Endodermal cell (in vitro differentiated cells): ENCODE measurements around the gene SNCAIP. TPM values are rescaled to one million over a fixed set of nuclear protein-coding genes. Genes with fewer than 3 reads are reported as not detected.

ENCODE experiments used
- DNase-seq: peaks from one replicate; pipeline ENCODE4 v3.0.0-alpha.2; 2017
- H3K27ac ChIP-seq: 2 replicates; pipeline ENCODE4 v1.5.1; 2013; ENCODE audit warnings: mild to moderate bottlenecking, low read depth, low read length, moderate library complexity
- H3K27me3 ChIP-seq: 2 replicates; pipeline ENCODE4 v1.6.1; 2013; ENCODE audit warnings: mild to moderate bottlenecking, low read length, moderate library complexity; ENCODE audit not compliant: insufficient read depth, control insufficient read depth, poor library complexity, severe bottlenecking
- H3K36me3 ChIP-seq: 2 replicates; pipeline ENCODE4 v1.7.0; 2013; ENCODE audit warnings: mild to moderate bottlenecking, low read length, moderate library complexity; ENCODE audit not compliant: control insufficient read depth, insufficient read depth
- H3K4me1 ChIP-seq: one replicate; pipeline ENCODE4 v1.7.0; 2013; ENCODE audit warnings: low read length; ENCODE audit not compliant: control insufficient read depth, insufficient read depth
- H3K4me3 ChIP-seq: 2 replicates; pipeline ENCODE4 v1.5.1; 2013; ENCODE audit warnings: mild to moderate bottlenecking, low read length, moderate library complexity
- H3K9ac ChIP-seq: 2 replicates; pipeline ENCODE4 v1.6.1; 2013; ENCODE audit warnings: mild to moderate bottlenecking, low read length, moderate library complexity; ENCODE audit not compliant: poor library complexity, severe bottlenecking; ENCODE audit errors: extremely low read depth
- H3K9me3 ChIP-seq: 2 replicates; pipeline ENCODE4 v1.6.1; 2013; ENCODE audit warnings: mild to moderate bottlenecking, low read length, moderate library complexity; ENCODE audit not compliant: control insufficient read depth
- H3K27ac Mint-ChIP-seq: 2 replicates; pipeline ENCODE4 v1.8.0; 2020; ENCODE audit warnings: mixed read lengths
- H3K27me3 Mint-ChIP-seq: 2 replicates; pipeline ENCODE4 v1.8.0; 2021; ENCODE audit warnings: mild to moderate bottlenecking, mixed read lengths; ENCODE audit not compliant: insufficient read depth
- H3K36me3 Mint-ChIP-seq: 2 replicates; pipeline ENCODE4 v1.8.0; 2020; ENCODE audit warnings: low read depth, mixed read lengths
- H3K4me1 Mint-ChIP-seq: 2 replicates; pipeline ENCODE4 v1.8.0; 2020; ENCODE audit warnings: mixed read lengths
- H3K4me3 Mint-ChIP-seq: 2 replicates; pipeline ENCODE4 v1.8.0; 2020; ENCODE audit warnings: mild to moderate bottlenecking, moderate library complexity, mixed read lengths
- H3K9me3 Mint-ChIP-seq: 2 replicates; pipeline ENCODE4 v1.8.0; 2020; ENCODE audit warnings: mild to moderate bottlenecking, mixed read lengths
- WGBS, 2 experiments: methylation state at CpG; one replicate each; pipeline versions ENCODE4 v1.1.5 to v1.1.7; 2013; ENCODE audit warnings: missing lambda C conversion rate in 2 of 2, mixed read lengths in 1 of 2; ENCODE audit not compliant: insufficient coverage in 1 of 2, insufficient read length in 1 of 2; 5-methylcytosine and 5-hydroxymethylcytosine counted together
- total RNA-seq, 2 donors: library from RNA; stranded (reverse); fragmentation: NEBNext Ultra II Directional in 1 of 2; extraction: Animal tissue kit (Norgen Biotek cat#: 25700) in 1 of 2; gene quantifications; 2 replicates in 1 of 2; 3 replicates in 1 of 2; pipeline ENCODE4 v1.2.1, GENCODE V29; 2021
- TF ChIP-seq, protein P1 (sequence below): fragments of 200-600 bp; sonication (generic); conservative IDR thresholded peaks from 2 replicates; pipeline ENCODE4 v1.5.0; 2021; ENCODE audit warnings: antibody characterized with exemption, mild to moderate bottlenecking

Gene SNCAIP
- total RNA-seq, 2 donors from 2014 or later: 1.4 to 2.1 TPM

DNA sequence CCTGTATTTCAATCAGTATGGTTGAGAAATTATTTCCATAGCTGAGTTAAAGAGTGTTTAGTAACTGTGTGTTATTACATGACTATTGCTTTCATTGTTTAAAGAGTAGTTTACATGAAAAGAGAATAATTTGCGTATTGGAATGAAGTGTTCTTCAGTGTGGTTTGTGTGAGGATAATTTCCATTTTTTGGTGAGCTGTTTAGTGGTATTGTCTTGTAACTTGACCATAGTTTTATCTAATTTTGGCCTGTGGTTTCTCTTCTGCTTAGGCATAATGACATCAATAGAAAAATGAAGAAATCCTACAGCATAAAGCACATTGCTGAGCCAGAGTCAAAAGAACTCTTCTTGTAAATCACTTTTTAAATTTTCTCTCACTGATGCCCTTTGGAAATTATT lies 151.2 kb downstream of the SNCAIP start:
- 87 to 89% methylated on average over 1 of the region's 1 CpG for WGBS, 2 experiments
- Histone ChIP-seq H3K27ac (no peak overlapping the region), H3K36me3 (no peaks in the 10 kb centered on the region), H3K9ac (no peak overlapping the region), H3K4me3 (no peak overlapping the region), H3K4me1 (no peaks in the 10 kb centered on the region), H3K9me3 (no peaks in the 10 kb centered on the region), H3K27me3 (no peaks in the 10 kb centered on the region)
- Mint-ChIP-seq H3K9me3 (no peaks in the 10 kb centered on the region), H3K36me3 (no peaks in the 10 kb centered on the region), H3K27me3 (no peaks in the 10 kb centered on the region), H3K4me1 (peaks cover 5% of the 10 kb centered on the region), H3K27ac (no peak overlapping the region), H3K4me3 (no peak overlapping the region)
- TF ChIP-seq, protein P1, sequence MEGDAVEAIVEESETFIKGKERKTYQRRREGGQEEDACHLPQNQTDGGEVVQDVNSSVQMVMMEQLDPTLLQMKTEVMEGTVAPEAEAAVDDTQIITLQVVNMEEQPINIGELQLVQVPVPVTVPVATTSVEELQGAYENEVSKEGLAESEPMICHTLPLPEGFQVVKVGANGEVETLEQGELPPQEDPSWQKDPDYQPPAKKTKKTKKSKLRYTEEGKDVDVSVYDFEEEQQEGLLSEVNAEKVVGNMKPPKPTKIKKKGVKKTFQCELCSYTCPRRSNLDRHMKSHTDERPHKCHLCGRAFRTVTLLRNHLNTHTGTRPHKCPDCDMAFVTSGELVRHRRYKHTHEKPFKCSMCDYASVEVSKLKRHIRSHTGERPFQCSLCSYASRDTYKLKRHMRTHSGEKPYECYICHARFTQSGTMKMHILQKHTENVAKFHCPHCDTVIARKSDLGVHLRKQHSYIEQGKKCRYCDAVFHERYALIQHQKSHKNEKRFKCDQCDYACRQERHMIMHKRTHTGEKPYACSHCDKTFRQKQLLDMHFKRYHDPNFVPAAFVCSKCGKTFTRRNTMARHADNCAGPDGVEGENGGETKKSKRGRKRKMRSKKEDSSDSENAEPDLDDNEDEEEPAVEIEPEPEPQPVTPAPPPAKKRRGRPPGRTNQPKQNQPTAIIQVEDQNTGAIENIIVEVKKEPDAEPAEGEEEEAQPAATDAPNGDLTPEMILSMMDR: no peak
- no peak for DNase-seq

- Mint-ChIP-seq H3K4me3 (no peak overlapping the region), H3K27ac (no peak overlapping the region)
Measured at GRCh38 chr5:122464191-122464590, 152.2 kb downstream of the SNCAIP start.

DNA sequence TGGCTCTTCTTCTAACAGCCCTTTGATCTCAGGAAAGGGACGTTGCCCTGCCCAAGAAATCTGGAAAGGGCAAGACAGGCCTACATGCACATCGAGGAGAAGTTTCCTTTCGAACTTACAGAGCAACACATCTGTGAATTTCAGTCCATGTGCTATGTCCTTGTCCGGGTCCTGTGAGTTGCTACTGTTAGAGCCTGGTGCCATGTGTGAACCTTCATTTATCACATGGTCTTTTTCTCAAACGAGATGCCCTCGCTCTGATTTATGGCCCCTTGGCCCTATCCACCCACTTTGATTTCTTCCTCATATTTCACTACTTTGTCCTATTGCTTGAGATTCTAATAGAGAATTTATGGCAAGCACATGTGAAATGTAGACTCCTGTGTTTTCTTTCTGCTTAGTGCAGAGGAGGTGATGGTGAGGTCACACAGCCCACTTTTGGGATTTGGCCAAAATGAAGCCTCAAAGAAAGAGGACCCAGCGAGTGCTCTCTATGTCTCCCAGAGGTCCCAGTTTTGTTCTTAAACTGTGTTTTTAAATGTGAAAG lies 153.1 kb downstream of the SNCAIP start:
- 89 to 95% methylated on average over 4 to 7 of the region's 7 CpGs for WGBS, 2 experiments
- Mint-ChIP-seq H3K9me3 (no peaks in the 10 kb centered on the region), H3K4me1 (peaks cover 8% of the 10 kb centered on the region), H3K4me3 (no peak overlapping the region), H3K27ac (no peak overlapping the region), H3K36me3 (no peaks in the 10 kb centered on the region), H3K27me3 (no peaks in the 10 kb centered on the region)
- H3K4me3 ChIP-seq: no peak overlapping the region
- H3K9ac ChIP-seq: no peak overlapping the region
- DNase-seq: no peak
- H3K4me1 ChIP-seq: no peaks in the 10 kb centered on the region
- no peaks in the 10 kb centered on the region for H3K27me3 ChIP-seq
- TF ChIP-seq, protein P1: no peak
- no peaks in the 10 kb centered on the region for H3K36me3 ChIP-seq
- H3K9me3 ChIP-seq: no peaks in the 10 kb centered on the region
- no peak overlapping the region for H3K27ac ChIP-seq

More at GRCh38 chr5:122464191-122464590, 152.2 kb downstream of the SNCAIP start:
- TF ChIP-seq, protein P1: no peak
- Histone ChIP-seq H3K36me3 (no peaks in the 10 kb centered on the region), H3K27ac (no peak overlapping the region), H3K27me3 (no peaks in the 10 kb centered on the region), H3K4me1 (no peaks in the 10 kb centered on the region), H3K9ac (no peak overlapping the region), H3K9me3 (no peaks in the 10 kb centered on the region), H3K4me3 (no peak overlapping the region)
- 84 to 92% methylated on average over 2 of the region's 2 CpGs for WGBS, 2 experiments
- peaks cover 3% of the 10 kb centered on the region for H3K4me1 Mint-ChIP-seq
- no peaks in the 10 kb centered on the region for H3K27me3 Mint-ChIP-seq
- DNase-seq: no peak
- no peaks in the 10 kb centered on the region for H3K36me3 Mint-ChIP-seq
- no peaks in the 10 kb centered on the region for H3K9me3 Mint-ChIP-seq
